PC-3 (cell line): ENCODE results near the gene PPP1R26. TPM values are rescaled to one million over a fixed set of nuclear protein-coding genes. Genes with fewer than 3 reads are reported as not detected.

Experiments
- ATAC-seq: fragments of 200-7000 bp; cut with Tn5 transposase; 2 replicates; pipeline ENCODE4 v1.9.1; 2020; ENCODE audit warnings: mild to moderate bottlenecking, moderate library complexity
- BruUV-seq: library from RNA; stranded (reverse); fragments of 400-500 nt; replicated peaks from 2 replicates; lab custom pipeline; 2021; lab: Mats Ljungman, UMichigan
- CTCF ChIA-PET: fragments of 300-600 bp; sonication (Branson Sonifier 250); formaldehyde crosslinking; loops from one replicate; lab custom pipeline; 2022; ENCODE audit warnings: antibody characterized with exemption; lab: Charles Lee
- POLR2A ChIA-PET: fragments of 300-600 bp; sonication (Branson Sonifier 250); formaldehyde crosslinking; loops from one replicate; lab custom pipeline; 2022; ENCODE audit warnings: antibody characterized with exemption; ENCODE audit not compliant: unreplicated experiment; lab: Charles Lee
- DNase-seq: peaks from one replicate; pipeline ENCODE4 v3.0.0-alpha.2; 2015
- H2AFZ ChIP-seq: fragments of 300-600 bp; sonication (generic); 2 replicates; pipeline ENCODE4 v1.6.0; 2016; ENCODE audit warnings: antibody characterized with exemption, low read length
- H3F3A ChIP-seq: fragments of 300-600 bp; sonication (generic); one replicate; pipeline ENCODE4 v1.6.0; 2017; ENCODE audit warnings: antibody characterized with exemption, low read length, control low read depth, mild to moderate bottlenecking; ENCODE audit not compliant: unreplicated experiment
- H3K27ac ChIP-seq: fragments of 300-600 bp; sonication (generic); 2 replicates; pipeline ENCODE4 v1.5.1; 2016; ENCODE audit warnings: mild to moderate bottlenecking, low read length
- H3K27me3 ChIP-seq: fragments of 300-600 bp; sonication (generic); 2 replicates; pipeline ENCODE4 v1.6.1; 2016; ENCODE audit warnings: low read length, mixed read lengths
- H3K36me3 ChIP-seq: fragments of 300-600 bp; sonication (generic); 2 replicates; pipeline ENCODE4 v1.6.1; 2016; ENCODE audit warnings: low read depth, mixed run types, low read length, mixed read lengths
- H3K4me1 ChIP-seq: fragments of 300-600 bp; sonication (generic); 2 replicates; pipeline ENCODE4 v1.5.1; 2016; ENCODE audit warnings: low read length; ENCODE audit not compliant: insufficient read depth
- H3K4me2 ChIP-seq: fragments of 300-600 bp; sonication (generic); 2 replicates; pipeline ENCODE4 v1.6.0; 2016; ENCODE audit warnings: low read length
- H3K4me3 ChIP-seq: fragments of 300-600 bp; sonication (generic); 2 replicates; pipeline ENCODE4 v1.5.1; 2016; ENCODE audit warnings: mild to moderate bottlenecking, low read length, mixed read lengths
- H3K79me2 ChIP-seq: fragments of 300-600 bp; sonication (generic); 2 replicates; pipeline ENCODE4 v1.6.1; 2017; ENCODE audit warnings: low read length, mixed read lengths
- H3K9ac ChIP-seq: fragments of 300-600 bp; sonication (generic); 2 replicates; pipeline ENCODE4 v1.6.0; 2016; ENCODE audit warnings: mild to moderate bottlenecking, low read length
- H3K9me2 ChIP-seq: fragments of 300-600 bp; sonication (generic); replicated peaks from 2 replicates; pipeline ENCODE4 v1.6.1; 2016; ENCODE audit warnings: mixed run types, low read length, mixed read lengths
- H3K9me3 ChIP-seq: fragments of 300-600 bp; sonication (generic); 2 replicates; pipeline ENCODE4 v1.6.1; 2016; ENCODE audit warnings: low read length, mixed read lengths
- H4K20me1 ChIP-seq: fragments of 300-600 bp; sonication (generic); 2 replicates; pipeline ENCODE4 v1.6.1; 2016; ENCODE audit warnings: low read length, mixed read lengths
- EZH2 ChIP-seq: fragments of 300-600 bp; sonication (generic); IDR thresholded peaks from one replicate; pipeline ENCODE4 v1.6.1; 2017; ENCODE audit warnings: antibody characterized with exemption, mild to moderate bottlenecking, low read length; ENCODE audit not compliant: unreplicated experiment
- EZH2phosphoT487 ChIP-seq: fragments of 300-600 bp; sonication (generic); IDR thresholded peaks from 2 replicates; pipeline ENCODE4 v1.6.1; 2018; ENCODE audit warnings: mild to moderate bottlenecking, antibody characterized with exemption, low read length, borderline replicate concordance
- intact Hi-C: fragments of 100-400 bp; cut with micrococcal nuclease; formaldehyde crosslinking; loops from 2 replicates; pipeline ENCODE4 v1.9.0; 2023
- total RNA-seq: library from RNA; depleted of rRNA; stranded (reverse); fragments of >200 nt; gene quantifications from 2 replicates; pipeline ENCODE4 v1.2.3, GENCODE V29; 2014
- TF ChIP-seq, protein P1 (sequence below): fragments of 300-600 bp; sonication (generic); conservative IDR thresholded peaks from 2 replicates; pipeline ENCODE4 v1.5.1; 2017; ENCODE audit warnings: antibody characterized with exemption, low read depth, mild to moderate bottlenecking, low read length

The PPP1R26 gene
- total RNA-seq, 1 experiment from 2014 or later, result 22.6 TPM

- Histone ChIP-seq H3F3A (no peaks in the 10 kb centered on the region), H2AFZ (no peak overlapping the region), H4K20me1 (no peaks in the 10 kb centered on the region), H3K4me2 (no peak overlapping the region), H3K9me2 (no peaks in the 10 kb centered on the region), H3K9ac (no peak overlapping the region), H3K9me3 (no peaks in the 10 kb centered on the region), H3K36me3 (peaks cover 3% of the 10 kb centered on the region; the same call in 1 of the 2 replicates), H3K27ac (no peak overlapping the region), H3K4me1 (0 out of 2 replicates have a peak, but pooled peaks cover 4% of the 10 kb centered on the region), H3K79me2 (no peaks in the 10 kb centered on the region), H3K4me3 (no peak overlapping the region), H3K27me3 (no peaks in the 10 kb centered on the region)
- no peak for DNase-seq
- ChIA-PET POLR2A (no interaction called here), CTCF (no interaction called here)
- ATAC-seq, result no peak
- BruUV-seq, result no TSS peak
- intact Hi-C loops, result no loop called here
- TF ChIP-seq EZH2, result no peak
- TF ChIP-seq, protein P1, sequence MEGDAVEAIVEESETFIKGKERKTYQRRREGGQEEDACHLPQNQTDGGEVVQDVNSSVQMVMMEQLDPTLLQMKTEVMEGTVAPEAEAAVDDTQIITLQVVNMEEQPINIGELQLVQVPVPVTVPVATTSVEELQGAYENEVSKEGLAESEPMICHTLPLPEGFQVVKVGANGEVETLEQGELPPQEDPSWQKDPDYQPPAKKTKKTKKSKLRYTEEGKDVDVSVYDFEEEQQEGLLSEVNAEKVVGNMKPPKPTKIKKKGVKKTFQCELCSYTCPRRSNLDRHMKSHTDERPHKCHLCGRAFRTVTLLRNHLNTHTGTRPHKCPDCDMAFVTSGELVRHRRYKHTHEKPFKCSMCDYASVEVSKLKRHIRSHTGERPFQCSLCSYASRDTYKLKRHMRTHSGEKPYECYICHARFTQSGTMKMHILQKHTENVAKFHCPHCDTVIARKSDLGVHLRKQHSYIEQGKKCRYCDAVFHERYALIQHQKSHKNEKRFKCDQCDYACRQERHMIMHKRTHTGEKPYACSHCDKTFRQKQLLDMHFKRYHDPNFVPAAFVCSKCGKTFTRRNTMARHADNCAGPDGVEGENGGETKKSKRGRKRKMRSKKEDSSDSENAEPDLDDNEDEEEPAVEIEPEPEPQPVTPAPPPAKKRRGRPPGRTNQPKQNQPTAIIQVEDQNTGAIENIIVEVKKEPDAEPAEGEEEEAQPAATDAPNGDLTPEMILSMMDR, result no peak
- no peak for TF ChIP-seq EZH2phosphoT487
These were observed 28.7 kb downstream of the PPP1R26 start for GRCh38 chr9:135508211-135508820.

DNA sequence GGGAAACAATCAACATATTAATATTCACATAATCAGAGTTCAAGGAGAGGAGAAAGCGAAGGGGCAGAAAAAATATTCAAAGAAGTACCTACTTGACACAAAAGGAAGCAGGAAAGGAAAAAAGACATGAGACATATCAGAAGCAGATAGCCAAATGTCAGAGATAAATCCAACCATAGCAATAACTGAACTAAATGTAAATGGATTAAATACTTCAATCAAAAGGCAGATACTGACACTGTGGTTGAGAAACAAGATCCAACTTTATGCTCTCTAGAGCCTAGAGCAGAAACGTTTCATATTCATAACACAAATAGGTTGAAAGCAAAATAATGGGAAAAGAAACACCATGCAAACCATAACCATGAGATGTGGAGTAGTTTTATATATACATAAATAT is 29.9 kb downstream of the PPP1R26 start:
- no peaks in the 10 kb centered on the region for H3F3A ChIP-seq
- BruUV-seq, result no TSS peak
- no peak overlapping the region for H3K4me3 ChIP-seq
- no peak for TF ChIP-seq EZH2phosphoT487
- TF ChIP-seq, protein P1, result no peak
- no peak for TF ChIP-seq EZH2
- DNase-seq, result no peak
- no peak overlapping the region for H3K27ac ChIP-seq
- no peak overlapping the region for H3K9ac ChIP-seq
- H3K9me2 ChIP-seq, result no peaks in the 10 kb centered on the region
- no peaks in the 10 kb centered on the region for H4K20me1 ChIP-seq
- 0 out of 2 replicates have a peak, but pooled peaks cover 4% of the 10 kb centered on the region for H3K4me1 ChIP-seq
- no peaks in the 10 kb centered on the region for H3K27me3 ChIP-seq
- no peaks in the 10 kb centered on the region for H3K79me2 ChIP-seq
- H3K4me2 ChIP-seq, result no peak overlapping the region
- POLR2A ChIA-PET, result no interaction called here
- H2AFZ ChIP-seq, result no peak overlapping the region
- intact Hi-C loops, result no loop called here
- CTCF ChIA-PET, result no interaction called here
- H3K36me3 ChIP-seq, result no peaks in the 10 kb centered on the region; the same call in 1 of the 2 replicates
- H3K9me3 ChIP-seq, result no peaks in the 10 kb centered on the region
- no peak for ATAC-seq

GRCh38 chr9:135512241-135512603 is 32.6 kb downstream of the PPP1R26 start:
- intact Hi-C loops, result no loop called here
- Histone ChIP-seq H3K27me3 (no peaks in the 10 kb centered on the region), H2AFZ (no peak overlapping the region), H3K4me1 (0 out of 2 replicates have a peak, but pooled peaks cover 4% of the 10 kb centered on the region), H4K20me1 (no peaks in the 10 kb centered on the region), H3K9me2 (no peaks in the 10 kb centered on the region), H3K9ac (no peak overlapping the region), H3F3A (no peaks in the 10 kb centered on the region), H3K4me3 (no peak overlapping the region), H3K27ac (no peak overlapping the region), H3K36me3 (no peaks in the 10 kb centered on the region), H3K79me2 (no peaks in the 10 kb centered on the region), H3K9me3 (no peaks in the 10 kb centered on the region), H3K4me2 (no peak overlapping the region)
- ChIA-PET CTCF (no interaction called here), POLR2A (no interaction called here)
- DNase-seq, result no peak
- BruUV-seq, result no TSS peak
- no peak for ATAC-seq
- TF ChIP-seq, protein P1, result no peak
- TF ChIP-seq EZH2, result no peak
- TF ChIP-seq EZH2phosphoT487, result no peak
